PFSK-1 (cell line): ENCODE measurements around the gene AKAP8L.

Experiments
- FOXP2 ChIP-seq: optimal IDR thresholded peaks from 2 replicates; pipeline ENCODE3; 2011; ENCODE audit warnings: borderline replicate concordance, control low read depth, inconsistent platforms; ENCODE audit not compliant: insufficient read depth; ENCODE audit errors: extremely low read length, extremely low read depth
- POLR2AphosphoS5 ChIP-seq: IDR thresholded peaks from 2 replicates; pipeline ENCODE4 v1.6.1; 2012; ENCODE audit warnings: low read depth, mild to moderate bottlenecking, control low read depth, low read length, moderate library complexity
- REST ChIP-seq, 2 experiments: IDR thresholded peaks; 2 replicates each; pipeline versions ENCODE4 v1.6.1 to v1.8.0; 2011 to 2012; ENCODE audit warnings: low read depth in 2 of 2, low read length in 2 of 2, control low read depth in 1 of 2, inconsistent platforms in 1 of 2, mild to moderate bottlenecking in 1 of 2, moderate library complexity in 1 of 2; ENCODE audit not compliant: insufficient read depth in 1 of 2
- SIN3A ChIP-seq: IDR thresholded peaks from 2 replicates; pipeline ENCODE4 v1.6.1; 2012; ENCODE audit warnings: mild to moderate bottlenecking, low read length, moderate library complexity, borderline replicate concordance; ENCODE audit not compliant: insufficient read depth
- TAF1 ChIP-seq: IDR thresholded peaks from 2 replicates; pipeline ENCODE4 v1.6.1; 2012; ENCODE audit warnings: low read length, control low read depth, borderline replicate concordance; ENCODE audit not compliant: insufficient read depth

The AKAP8L gene

GRCh38 chr19:15330801-15331418, 87.9 kb downstream of the AKAP8L start:
- TF ChIP-seq POLR2AphosphoS5 (no peak), FOXP2 (no peak), REST (IDR thresholded peaks at IDR 0.05; ENCODE audit: insufficient read depth in 1 of 2, low read depth in 2 of 2, low read length in 2 of 2) (no peak), SIN3A (no peak), TAF1 (no peak)
